ENCODE measurements around the gene COL4A1.
"Not testable (repeated sequence)": the region's sequence is repeated elsewhere in the genome, so short reads cannot be mapped to it uniquely, and the experiment has no call there.

The COL4A1 gene

DNA sequence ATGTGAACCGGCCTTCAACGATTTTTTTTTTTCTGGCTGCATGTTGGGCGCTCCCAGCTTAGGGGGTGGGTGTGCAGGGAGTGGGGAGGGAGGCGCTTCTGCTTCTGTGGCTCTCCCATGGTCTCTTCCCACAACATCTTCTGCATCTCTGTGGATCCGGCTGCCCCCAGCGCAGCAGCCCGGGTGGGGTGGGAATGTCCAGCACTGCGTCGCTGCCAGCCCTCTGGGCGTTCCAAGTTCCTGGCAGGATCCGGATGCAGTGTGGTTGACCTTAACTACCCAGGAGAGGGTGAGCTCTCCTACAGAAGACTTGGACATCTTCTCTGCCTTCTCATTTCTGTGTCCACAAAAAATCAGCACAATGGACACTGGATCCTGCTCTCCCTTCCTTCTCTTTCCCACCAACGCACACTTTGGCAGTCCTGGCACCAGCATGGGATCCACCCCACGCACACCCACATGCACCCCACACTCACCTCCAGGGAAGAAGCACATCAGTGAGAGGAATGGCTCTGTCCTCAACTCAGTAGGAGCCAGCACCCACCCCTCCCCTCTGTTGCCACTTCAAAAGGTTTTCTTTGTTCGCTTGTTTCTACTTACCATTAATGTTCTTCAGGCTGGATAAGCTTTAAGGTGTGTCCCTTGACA lies 177.3 kb downstream of the COL4A1 start:
- peak in 1 of 14 donors; percentile 51 for DNase-seq

DNA sequence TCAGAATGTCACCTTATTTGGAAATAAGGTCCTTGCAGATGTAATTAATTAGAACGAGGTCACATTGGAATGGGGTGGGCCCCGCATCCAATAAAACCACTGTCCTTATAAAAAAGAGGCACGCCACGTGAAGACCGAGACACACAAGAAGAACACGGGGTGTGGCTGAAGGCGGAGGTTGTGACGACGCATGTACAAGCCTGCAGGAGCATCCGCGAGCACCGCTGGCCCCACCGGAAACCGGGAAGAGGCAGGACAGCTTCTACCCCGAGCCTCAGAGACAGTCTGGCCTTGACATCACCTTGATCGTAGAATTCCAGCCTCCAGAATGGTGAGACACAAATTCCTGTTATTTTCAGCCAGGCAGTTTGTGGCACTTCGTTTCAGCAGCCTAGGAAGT lies 177.9 kb downstream of the COL4A1 start:
- DNase-seq, result no peak

DNA sequence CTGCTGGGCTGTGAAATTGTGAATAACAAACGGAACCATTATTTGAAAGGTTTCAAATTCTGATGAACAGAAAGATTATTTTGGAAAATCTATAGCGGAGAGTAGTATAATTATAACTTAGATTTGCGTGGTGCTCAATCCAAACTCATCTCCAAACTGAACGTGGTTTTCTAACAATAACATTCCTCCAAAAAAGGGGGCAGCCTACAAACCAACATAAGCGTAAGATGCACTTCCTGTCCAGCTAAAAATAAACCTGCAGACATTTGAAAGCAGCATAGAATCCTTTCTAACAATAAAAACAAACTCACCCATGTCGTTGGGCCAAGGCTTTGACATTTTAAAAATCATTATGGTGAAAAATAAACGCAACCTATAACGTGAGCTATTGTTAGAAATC lies 178.4 kb downstream of the COL4A1 start:
- DNase-seq, result no peak

DNA sequence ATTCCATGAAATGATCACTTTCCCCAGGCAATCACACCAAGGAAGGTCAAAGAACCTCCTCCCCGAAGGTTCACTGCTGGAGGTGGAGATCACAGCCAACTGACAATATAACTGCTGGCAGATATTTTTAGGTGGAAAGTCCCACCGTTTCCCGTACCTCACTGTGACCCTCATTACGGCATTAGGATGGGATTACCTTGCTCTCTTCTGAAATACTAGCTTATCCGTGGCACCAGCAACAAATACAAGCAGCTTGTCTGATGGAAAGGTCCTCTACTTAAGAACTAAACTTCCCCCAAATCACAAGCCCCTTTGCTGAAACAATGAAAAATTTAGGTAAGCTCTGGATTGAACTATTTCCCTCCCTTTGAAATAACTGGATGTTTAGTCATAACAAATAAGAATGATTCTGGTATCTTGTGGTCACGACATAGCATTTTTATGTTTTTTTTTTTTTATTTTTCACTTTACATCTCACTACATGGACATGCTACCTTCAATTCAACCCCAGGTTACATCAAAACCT lies 178.9 kb downstream of the COL4A1 start:
- DNase-seq, result no peak

DNA sequence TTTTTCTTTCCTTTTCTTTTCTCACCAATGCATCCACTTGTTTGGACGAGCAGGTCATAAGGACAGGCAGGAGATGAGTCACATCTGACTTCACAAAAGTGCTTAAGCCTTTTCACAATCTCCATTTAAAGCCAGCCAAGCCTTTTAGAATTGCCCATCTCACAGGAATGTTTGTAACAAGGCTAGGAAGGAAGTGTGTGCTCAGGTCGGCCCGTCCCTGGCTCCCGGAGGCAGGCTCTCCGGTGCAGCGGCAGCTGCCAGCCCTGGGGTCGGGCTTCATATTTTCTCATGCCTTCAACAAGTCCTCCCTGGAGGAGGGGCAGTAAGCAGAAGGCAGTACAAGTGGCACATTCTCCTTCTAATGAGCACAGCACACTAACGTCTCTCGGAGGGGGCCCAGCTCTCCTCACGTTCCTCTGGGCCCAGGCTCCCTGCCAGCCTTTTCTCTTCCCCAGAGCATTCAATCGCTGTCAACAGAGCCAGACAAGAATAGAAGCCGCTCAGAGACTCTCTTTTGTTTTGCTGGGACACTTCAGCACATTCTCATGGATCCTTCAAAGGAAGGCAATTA lies 180.5 kb downstream of the COL4A1 start:
- DNase-seq, result peak in 7 of 14 donors; percentile 8 to 81 (median 31)

DNA sequence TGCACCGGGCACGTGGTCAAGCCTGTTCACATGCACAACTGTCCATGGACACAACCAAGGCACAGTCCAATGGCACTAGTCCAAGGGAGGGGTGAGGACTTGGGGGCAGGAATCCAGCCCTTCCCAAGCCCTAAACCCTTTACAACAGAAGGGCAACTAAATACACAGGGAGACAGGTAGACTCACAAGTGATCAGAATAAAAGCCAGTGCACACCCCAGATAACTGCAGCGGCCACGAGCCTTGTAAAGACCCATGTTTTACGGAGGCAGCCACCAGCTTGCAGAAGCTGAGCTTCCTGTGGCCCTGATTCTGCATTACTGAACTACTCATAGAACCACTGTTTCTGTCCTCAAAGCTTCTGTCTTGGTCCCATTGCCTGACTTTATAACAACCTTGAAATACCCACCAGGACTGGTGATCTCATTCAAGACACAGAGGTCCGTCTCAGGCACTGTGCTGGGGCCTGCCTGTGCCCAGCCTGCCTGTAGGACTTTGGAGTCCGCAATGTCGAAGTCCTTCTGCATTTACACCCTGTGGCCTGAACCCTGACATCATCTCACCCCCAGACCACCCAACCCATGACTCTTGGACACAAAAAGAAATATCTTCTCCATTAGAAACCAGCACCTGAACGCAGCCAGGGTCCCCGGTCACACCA lies 181.2 kb downstream of the COL4A1 start:
- no peak for DNase-seq

DNA sequence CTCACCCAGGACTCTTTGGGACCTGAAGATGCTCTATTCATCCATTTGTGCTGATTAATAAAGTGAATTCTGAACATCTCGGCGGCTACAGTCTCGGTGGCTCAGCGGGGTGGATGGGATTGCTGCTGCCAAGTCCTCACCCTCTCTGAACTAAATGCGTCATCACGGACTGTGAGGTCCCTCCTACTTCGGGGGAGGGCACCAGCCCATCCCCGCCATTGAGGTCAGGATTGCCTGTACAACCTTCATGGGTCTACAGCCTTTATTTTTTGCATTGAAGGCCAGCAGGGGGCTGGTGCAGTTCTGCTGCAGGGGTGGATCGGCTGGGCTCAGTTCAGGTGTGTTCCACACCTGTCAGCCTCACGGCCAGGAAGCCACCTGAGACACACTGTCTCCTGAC lies 181.8 kb downstream of the COL4A1 start:
- DNase-seq, result no peak

DNA sequence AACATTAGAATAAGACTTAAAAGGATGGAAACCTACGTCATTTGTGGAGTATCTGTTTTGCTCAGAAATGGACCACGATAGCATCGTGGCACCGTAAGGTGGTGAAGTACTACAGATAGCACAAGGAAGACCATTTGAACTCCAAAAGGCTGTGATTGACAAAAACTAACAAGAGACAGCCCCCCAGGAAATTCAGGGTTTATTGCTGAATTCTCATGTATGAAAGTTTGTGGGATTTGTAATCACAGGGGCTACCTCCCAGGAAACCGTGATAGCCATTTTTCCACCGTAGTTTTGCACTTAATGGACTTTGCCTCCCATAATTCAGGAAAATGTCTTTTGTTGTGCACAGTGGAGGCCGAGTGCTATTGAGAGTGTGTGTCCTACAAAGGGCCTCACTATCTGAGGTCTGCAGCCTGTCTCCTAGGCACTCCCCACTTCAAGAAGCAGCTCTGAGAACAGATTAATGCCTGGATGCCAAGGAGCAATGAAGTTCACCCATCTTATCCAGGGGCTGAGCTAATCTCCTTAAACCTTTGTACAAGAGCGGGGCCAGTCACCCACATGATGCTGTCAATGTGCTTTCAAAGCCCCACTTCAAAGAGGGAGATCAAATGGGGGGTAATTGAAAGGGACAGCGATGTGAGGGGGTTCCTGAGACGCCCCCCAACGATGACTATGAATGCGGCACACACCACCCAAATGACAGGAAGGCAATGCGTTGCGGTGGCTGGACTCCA lies 182.6 kb downstream of the COL4A1 start:
- DNase-seq, result no peak

DNA sequence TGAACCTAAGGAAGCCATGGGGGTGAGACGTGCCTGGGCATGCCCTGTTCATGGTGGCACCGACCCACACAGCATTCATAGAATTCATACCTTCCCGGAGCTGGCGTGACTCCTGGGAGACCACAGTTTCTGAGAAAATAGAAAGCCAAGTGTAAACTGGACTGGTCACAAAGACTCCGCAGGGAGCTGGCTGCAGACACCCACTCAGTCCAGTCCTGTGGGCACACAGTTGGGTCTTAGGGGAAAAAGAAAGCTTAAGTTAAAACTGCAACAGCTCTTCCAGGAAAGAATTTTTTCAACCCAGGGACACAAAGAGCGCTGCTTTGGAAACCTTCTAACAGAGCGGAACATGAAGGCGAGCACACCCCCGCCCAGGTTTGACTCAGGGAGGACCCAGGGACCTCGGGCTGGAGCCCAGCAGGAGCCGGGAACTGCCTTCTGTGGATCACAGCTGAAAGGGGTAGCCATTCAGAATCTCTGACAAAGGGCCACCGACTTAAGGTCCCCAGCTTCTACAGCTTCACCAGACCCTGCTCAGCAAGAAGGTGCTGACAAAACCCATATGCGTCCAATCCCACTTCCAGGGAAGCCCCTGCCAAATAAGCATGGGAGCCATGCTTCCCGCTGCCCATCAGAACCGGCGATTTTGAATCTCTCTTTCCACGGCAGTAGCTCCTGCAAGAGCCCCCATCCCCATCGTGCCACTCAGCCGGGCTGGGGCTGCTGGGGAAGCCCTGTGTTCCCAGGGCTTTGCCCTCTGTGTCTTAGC lies 183.7 kb downstream of the COL4A1 start:
- peak in 5 of 14 donors; percentile 27 to 88 (median 52) for DNase-seq

DNA sequence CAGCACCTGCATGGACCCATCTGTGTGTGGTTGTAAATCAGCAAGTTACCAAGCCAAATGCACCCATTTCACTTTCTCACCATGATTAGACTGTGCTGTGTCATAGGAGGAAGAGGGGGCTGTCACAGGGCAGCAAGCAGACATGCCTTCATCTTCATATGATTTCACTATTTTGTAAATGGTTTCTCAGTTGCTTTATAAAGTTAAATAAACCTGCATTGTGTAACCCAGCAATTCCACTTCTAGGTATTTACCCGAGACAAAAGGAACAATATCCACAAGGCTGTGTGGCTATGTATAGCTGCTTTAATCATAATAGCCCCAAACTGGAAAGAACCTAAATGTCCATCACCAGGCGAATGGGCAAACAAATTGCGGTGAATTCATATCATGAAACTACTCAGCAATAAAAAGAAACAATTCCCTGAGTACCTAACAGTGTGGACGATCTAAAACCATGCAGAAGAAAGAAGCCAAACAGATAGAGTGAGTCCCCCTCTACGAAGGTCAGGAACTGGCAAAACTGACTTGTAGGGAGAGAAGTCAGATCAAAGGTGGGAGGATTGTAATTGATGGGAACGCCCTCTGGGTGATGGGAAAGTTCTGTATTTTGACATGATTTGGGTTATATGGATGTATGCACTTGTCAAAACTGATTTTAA lies 185.4 kb downstream of the COL4A1 start:
- DNase-seq, result no peak

DNA sequence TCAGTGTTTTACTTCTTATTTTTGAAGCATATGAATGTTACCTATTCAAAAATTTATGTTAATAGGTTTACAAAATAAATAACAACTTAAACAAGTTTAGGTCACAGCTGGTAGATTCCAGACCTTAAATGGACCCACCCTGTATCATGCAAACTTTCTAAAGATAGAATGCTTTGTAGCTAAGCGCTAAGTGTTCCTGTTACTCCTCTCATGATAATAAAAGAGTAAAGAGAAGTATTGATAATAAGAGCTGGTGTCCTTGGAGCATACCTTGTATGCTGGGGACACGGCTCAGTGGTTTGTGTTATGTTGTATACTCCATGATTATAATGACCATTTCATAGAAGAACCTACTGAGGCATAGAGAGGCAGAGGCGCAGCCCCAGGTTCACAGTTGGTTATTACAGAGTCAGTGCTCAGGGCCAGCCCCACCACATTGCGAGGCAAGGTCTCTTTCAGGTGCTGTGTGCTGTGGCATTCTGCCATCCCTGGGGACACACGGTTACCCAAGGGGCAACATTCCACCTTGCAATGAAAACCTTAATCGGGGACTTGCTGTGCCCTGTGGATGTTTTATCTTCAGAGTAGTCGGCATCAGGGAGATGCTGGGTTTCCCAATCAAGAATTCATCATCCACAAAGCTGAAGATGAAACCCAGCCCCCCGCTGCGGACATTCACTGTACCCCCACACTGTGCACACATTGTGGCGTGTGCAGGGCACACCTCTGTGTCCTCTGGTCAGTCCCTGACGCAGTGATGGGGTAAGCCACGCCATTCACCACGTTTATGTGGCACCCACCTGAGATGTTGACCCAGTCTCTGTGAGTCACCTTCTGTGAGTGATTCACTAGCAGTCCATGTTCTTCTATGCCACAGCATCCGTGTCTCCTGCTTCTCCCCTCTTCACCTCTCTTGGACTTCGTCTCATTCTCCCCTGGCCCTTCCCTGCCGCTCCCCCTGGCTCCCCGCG lies 186.7 kb downstream of the COL4A1 start:
- DNase-seq, result no peak

DNA sequence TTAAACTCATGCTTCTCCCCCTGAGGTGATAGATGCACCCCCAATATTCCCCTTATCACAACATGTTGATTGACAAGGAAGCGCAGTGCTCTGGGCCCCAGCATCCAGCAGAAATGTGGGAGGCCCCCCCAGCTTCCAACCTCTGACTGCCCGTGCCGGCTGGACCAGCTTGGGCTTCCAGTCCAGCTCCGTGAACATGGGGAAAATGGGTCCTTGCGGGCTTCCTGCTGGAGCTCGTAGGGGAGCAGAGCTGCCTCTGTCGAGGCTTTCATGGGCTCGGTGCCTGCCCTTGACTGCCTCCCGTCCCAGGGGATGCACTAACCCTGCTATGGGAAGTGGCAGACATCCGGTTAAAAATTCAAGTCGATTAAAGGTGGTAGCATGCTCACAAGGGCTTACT lies 188.9 kb downstream of the COL4A1 start:
- DNase-seq, result no peak

DNA sequence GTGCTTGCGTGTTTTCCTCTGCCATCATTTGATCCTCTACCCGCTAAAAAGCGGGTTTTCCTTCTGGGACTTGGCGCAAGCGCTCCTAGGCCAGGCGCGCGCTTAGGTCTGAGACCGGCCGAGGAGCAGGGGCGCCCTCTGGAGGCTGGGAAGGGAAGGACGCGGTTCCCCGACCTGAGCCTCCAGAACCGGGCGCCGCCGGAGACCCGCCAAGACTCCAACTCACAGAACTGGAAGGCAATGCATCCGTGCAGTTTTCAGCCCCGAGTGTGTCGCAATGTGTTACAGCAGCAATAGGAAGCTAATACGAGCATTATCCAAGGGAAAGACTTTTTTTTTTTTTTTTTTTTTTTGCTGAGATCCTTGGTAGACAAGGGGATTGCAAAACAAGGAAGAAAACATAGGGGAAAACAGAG lies 190.9 kb downstream of the COL4A1 start:
- no peak for DNase-seq

DNA sequence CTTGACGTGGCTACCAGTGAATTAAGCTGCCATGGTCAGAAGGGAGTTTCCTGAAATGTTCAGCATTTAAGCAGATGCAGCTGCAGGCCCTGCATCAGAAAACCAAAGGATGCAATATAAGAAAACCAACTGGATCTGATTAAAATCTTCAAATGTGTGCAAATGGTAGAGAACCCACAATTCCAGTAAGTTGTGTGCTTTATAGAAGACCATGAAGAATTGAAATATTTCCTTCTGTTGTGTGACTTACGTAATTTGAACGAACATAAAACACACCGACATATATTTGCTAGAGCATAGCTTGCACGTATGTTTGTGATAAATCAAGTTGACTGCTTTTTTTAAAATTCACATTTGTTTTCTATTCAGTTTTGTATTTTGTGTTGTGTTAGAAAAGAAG lies 191.4 kb downstream of the COL4A1 start:
- DNase-seq, result no peak

DNA sequence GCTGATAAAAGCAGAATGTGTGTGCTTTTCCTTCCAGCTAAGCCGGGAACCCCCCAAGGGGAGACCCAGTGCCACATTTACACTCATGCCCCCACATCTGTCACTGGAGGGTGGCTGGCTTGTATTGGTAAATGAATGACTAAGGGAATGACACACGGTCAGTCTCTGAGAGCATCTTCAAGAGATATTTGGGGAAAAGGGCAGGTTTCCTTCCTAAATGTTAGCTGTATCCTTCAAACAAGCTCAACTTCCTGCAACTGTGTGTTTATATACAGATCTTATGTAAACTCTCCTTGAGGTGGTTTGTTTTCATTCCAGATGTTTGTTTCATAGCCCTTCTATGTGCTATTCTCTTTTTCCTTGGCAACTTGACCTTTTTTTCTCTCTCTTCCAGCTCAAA lies 192.6 kb downstream of the COL4A1 start:
- no peak for DNase-seq

DNA sequence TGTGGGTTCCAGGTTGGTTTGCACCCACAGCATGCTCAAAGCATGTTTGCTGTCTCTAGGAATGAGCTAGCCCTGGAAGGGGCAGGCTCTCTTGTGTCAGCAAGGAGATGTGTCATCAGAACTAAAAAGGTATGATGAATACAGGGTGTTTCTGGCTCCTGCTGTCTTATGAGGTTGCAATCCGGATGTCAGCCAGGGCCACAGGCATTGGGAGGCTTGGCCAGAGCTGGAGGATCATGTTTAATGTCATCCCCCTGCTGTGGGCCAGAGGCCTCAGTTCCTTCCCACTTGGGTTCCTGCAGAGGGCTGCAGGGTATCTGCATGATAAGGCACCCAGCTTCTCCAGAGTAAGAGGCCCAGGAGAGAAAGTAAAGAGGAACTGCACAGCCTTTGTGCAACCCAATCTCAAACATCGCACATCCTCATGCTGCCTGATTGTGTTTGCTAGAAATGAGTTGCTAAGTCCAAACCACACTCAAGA lies 193.6 kb downstream of the COL4A1 start:
- no peak for DNase-seq

DNA sequence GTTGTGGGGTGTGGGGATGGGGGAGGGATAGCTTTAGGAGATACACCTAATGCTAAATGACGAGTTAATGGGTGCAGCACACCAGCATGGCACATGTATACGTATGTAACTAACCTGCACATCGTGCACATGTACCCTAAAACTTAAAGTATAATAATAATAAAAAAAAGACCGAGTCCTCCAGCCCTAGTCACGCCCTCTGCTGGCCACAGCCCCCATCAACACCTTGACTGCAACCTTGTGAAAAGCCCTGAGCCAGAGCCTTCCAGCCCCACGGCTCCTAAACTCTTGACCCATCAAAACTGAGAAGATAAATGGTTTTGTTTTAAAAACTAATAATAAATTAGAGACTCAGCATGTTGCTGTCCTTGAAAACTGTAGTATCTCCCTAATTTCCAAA lies 194.6 kb downstream of the COL4A1 start:
- not testable (repeated sequence) for DNase-seq

DNA sequence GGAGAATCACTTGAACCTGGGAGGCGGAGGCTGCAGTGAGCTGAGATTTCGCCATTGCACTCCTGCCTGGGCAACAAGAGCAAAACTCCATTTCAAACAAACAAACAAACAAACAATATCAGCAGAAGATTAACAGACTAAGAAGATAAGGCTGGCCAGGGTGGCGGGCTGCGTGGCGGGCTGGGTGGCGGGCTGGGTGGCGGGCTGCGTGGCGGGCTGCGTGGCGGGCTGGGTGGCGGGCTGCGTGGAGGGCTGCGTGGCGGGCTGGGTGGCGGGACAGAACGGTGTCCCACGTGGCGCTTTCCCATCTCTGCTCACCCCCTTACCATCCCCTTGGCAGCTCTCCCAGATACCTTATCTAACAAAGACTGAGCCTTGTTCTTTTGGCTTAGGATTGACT lies 196.2 kb downstream of the COL4A1 start:
- DNase-seq, result no peak

DNA sequence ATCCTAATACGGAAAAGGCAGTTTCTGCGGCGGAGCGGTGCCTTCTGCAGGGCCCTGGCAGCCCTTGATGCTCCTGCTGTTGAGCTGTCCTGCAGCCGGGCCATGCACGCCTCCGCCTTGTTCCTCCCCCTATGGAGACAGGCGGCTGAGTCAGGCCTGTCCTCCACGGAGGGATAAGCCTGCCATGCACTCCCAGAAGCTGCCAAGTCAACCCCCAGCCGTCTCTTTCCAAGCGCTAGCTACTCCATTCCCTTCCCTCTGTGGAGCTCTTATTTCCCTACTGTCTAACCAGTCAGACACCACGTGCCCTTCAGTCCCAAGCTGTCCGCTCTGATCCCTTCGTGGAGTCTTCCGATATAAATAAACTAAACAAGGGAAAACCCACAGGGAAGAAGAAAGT lies 197.0 kb downstream of the COL4A1 start:
- DNase-seq, result peak in 9 of 14 donors; percentile 11 to 78 (median 25)

DNA sequence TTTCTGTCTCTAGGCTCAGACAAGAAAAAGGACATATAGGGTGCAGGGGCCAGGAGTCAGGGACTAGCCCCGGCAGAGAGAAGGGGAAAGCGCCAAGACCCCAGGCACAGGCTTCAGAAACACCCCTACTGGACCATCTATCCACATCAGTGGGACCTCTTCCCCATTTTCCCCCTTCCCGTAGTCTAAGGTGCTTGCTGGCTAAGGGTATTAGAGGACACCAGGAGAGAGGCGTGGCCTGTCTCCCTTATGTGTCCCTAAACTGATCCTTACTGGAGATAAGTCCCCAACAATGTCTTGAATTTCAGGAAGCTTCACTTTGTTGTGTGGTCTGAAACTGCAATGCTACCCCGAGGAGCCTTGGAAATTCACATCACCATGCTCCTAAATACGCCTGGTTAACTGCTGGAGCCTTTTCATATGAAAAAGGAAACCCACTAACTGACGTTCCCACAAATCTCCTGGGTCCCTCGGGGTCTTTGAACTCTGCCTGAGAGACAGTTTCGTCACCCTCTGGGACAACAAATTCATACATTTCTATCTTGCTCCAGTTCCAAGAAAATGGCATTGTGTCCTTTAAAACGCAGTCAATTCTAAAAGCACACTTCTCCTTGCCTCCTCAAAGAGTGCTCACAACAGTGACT lies 197.7 kb downstream of the COL4A1 start:
- DNase-seq, result no peak
